OCI-LY3 (cell line): Measurements from ENCODE around the gene NCR2.

ENCODE experiments used
- EZH2phosphoT487 ChIP-seq: fragments of 200-600 bp; shearing (Covaris generic); IDR thresholded peaks from 2 replicates; pipeline ENCODE4 v1.6.1; 2018; ENCODE audit warnings: antibody characterized with exemption, mixed run types, low read depth
- TF ChIP-seq, protein P1 (sequence below): fragments of 200-600, 300-600 bp; sonication (generic); IDR thresholded peaks from 2 replicates; pipeline ENCODE4 v1.5.1; 2014; ENCODE audit warnings: antibody characterized with exemption, low read length, low read depth

GRCh38 chr6:41359617-41360313 lies 24.4 kb downstream of the NCR2 start:
- TF ChIP-seq, protein P1, sequence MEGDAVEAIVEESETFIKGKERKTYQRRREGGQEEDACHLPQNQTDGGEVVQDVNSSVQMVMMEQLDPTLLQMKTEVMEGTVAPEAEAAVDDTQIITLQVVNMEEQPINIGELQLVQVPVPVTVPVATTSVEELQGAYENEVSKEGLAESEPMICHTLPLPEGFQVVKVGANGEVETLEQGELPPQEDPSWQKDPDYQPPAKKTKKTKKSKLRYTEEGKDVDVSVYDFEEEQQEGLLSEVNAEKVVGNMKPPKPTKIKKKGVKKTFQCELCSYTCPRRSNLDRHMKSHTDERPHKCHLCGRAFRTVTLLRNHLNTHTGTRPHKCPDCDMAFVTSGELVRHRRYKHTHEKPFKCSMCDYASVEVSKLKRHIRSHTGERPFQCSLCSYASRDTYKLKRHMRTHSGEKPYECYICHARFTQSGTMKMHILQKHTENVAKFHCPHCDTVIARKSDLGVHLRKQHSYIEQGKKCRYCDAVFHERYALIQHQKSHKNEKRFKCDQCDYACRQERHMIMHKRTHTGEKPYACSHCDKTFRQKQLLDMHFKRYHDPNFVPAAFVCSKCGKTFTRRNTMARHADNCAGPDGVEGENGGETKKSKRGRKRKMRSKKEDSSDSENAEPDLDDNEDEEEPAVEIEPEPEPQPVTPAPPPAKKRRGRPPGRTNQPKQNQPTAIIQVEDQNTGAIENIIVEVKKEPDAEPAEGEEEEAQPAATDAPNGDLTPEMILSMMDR: no peak
- no peak for TF ChIP-seq EZH2phosphoT487
